ENCODE measurements around the gene RPL37A. TPM values are rescaled to one million over a fixed set of nuclear protein-coding genes. Genes with fewer than 3 reads are reported as not detected.

Gene RPL37A
- total and polyA plus RNA-seq, 9 of the 15 experiments (the other 6 are each of a cell fraction or from before 2014, with no cell fraction given) = 1,938 to 3,349 (median 2,436) TPM

GRCh38 chr2:216545359-216545758 lies 46.7 kb downstream of the RPL37A start (continued):
- TF ChIP-seq ZFP1 (CRISPR knock-in tag; IDR thresholded peaks at IDR 0.05) = no peak
- TF ChIP-seq ZNF165 (CRISPR knock-in tag; IDR thresholded peaks at IDR 0.05; ENCODE audit: borderline replicate concordance) = no peak
- TF ChIP-seq ETV6 (IDR thresholded peaks at IDR 0.05; ENCODE audit: borderline replicate concordance in 1 of 2, low read depth in 2 of 2, low read length in 1 of 2) = no peak
- TF ChIP-seq ETV6 (CRISPR knock-in tag; IDR thresholded peaks at IDR 0.05; ENCODE audit: borderline replicate concordance) = no peak
- TF ChIP-seq ZNF586 (CRISPR knock-in tag; conservative IDR thresholded peaks at IDR 0.05) = no peak
- TF ChIP-seq CC2D1A (IDR thresholded peaks at IDR 0.05) = no peak
- no peak for TF ChIP-seq ZNF668 (CRISPR knock-in tag; IDR thresholded peaks at IDR 0.05)
- TF ChIP-seq, protein P1, sequence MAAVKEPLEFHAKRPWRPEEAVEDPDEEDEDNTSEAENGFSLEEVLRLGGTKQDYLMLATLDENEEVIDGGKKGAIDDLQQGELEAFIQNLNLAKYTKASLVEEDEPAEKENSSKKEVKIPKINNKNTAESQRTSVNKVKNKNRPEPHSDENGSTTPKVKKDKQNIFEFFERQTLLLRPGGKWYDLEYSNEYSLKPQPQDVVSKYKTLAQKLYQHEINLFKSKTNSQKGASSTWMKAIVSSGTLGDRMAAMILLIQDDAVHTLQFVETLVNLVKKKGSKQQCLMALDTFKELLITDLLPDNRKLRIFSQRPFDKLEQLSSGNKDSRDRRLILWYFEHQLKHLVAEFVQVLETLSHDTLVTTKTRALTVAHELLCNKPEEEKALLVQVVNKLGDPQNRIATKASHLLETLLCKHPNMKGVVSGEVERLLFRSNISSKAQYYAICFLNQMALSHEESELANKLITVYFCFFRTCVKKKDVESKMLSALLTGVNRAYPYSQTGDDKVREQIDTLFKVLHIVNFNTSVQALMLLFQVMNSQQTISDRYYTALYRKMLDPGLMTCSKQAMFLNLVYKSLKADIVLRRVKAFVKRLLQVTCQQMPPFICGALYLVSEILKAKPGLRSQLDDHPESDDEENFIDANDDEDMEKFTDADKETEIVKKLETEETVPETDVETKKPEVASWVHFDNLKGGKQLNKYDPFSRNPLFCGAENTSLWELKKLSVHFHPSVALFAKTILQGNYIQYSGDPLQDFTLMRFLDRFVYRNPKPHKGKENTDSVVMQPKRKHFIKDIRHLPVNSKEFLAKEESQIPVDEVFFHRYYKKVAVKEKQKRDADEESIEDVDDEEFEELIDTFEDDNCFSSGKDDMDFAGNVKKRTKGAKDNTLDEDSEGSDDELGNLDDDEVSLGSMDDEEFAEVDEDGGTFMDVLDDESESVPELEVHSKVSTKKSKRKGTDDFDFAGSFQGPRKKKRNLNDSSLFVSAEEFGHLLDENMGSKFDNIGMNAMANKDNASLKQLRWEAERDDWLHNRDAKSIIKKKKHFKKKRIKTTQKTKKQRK (IDR thresholded peaks at IDR 0.05; ENCODE audit: borderline replicate concordance, low read depth, low read length) = no peak
- peak; percentile 18; the same call in 1 of the 2 replicates for TF ChIP-seq TAL1 (IDR thresholded peaks at IDR 0.05)
- TF ChIP-seq MAZ (CRISPR knock-in tag; conservative IDR thresholded peaks at IDR 0.05 in 1 of 2, IDR thresholded peaks at IDR 0.05 in 1 of 2) = no peak
- TF ChIP-seq MLLT1 (IDR thresholded peaks at IDR 0.05) = no peak
- no peak for TF ChIP-seq KLF6 (CRISPR knock-in tag; IDR thresholded peaks at IDR 0.05; ENCODE audit: borderline replicate concordance)
- TF ChIP-seq BCL6 (CRISPR knock-in tag; IDR thresholded peaks at IDR 0.05) = no peak
- peak; percentile 86 for TF ChIP-seq SMAD4 (CRISPR knock-in tag; conservative IDR thresholded peaks at IDR 0.05)
- no peak for TF ChIP-seq XRCC5 (IDR thresholded peaks at IDR 0.05; ENCODE audit: low read depth, low read length)
- TF ChIP-seq, protein P2, sequence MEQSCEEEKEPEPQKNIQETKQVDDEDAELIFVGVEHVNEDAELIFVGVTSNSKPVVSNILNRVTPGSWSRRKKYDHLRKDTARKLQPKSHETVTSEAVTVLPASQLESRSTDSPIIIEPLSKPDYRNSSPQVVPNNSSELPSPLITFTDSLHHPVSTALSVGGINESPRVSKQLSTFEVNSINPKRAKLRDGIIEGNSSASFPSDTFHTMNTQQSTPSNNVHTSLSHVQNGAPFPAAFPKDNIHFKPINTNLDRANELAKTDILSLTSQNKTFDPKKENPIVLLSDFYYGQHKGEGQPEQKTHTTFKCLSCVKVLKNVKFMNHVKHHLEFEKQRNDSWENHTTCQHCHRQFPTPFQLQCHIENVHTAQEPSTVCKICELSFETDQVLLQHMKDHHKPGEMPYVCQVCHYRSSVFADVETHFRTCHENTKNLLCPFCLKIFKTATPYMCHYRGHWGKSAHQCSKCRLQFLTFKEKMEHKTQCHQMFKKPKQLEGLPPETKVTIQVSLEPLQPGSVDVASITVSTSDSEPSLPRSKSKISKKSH (CRISPR knock-in tag; IDR thresholded peaks at IDR 0.05) = no peak
- TF ChIP-seq RFX1 (IDR thresholded peaks at IDR 0.05) = no peak
- no peak for TF ChIP-seq ADNP (tag; IDR thresholded peaks at IDR 0.05)
- TF ChIP-seq, protein P3, sequence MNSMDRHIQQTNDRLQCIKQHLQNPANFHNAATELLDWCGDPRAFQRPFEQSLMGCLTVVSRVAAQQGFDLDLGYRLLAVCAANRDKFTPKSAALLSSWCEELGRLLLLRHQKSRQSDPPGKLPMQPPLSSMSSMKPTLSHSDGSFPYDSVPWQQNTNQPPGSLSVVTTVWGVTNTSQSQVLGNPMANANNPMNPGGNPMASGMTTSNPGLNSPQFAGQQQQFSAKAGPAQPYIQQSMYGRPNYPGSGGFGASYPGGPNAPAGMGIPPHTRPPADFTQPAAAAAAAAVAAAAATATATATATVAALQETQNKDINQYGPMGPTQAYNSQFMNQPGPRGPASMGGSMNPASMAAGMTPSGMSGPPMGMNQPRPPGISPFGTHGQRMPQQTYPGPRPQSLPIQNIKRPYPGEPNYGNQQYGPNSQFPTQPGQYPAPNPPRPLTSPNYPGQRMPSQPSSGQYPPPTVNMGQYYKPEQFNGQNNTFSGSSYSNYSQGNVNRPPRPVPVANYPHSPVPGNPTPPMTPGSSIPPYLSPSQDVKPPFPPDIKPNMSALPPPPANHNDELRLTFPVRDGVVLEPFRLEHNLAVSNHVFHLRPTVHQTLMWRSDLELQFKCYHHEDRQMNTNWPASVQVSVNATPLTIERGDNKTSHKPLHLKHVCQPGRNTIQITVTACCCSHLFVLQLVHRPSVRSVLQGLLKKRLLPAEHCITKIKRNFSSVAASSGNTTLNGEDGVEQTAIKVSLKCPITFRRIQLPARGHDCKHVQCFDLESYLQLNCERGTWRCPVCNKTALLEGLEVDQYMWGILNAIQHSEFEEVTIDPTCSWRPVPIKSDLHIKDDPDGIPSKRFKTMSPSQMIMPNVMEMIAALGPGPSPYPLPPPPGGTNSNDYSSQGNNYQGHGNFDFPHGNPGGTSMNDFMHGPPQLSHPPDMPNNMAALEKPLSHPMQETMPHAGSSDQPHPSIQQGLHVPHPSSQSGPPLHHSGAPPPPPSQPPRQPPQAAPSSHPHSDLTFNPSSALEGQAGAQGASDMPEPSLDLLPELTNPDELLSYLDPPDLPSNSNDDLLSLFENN (IDR thresholded peaks at IDR 0.05; ENCODE audit: low read depth in 2 of 2, low read length in 2 of 2) = no peak
- no peak for TF ChIP-seq EWSR1 (IDR thresholded peaks at IDR 0.05; ENCODE audit: borderline replicate concordance, low read depth, partially characterized antibody)
